ENCODE data around the gene GCLC. TPM values are rescaled to one million over a fixed set of nuclear protein-coding genes. Genes with fewer than 3 reads are reported as not detected.

Gene GCLC
- total RNA-seq, 2 donors from 2014 or later: 77.1 to 81.2 TPM

- no peaks in the 10 kb centered on the region for H3K9me3 ChIP-seq
- H3K36me3 ChIP-seq: no peaks in the 10 kb centered on the region
- DNase-seq (ENCODE audit: low spot score): no peak
- intact Hi-C loops (cut with DNase I): no loop called here
- peaks cover 4% of the 10 kb centered on the region for H3K4me1 ChIP-seq (replicated peaks)
- WGBS: 83% methylated on average over 3 of the region's 3 CpGs
- H3K27me3 ChIP-seq (replicated peaks; ENCODE audit: insufficient read depth): no peaks in the 10 kb centered on the region
- no peak overlapping the region for H3K27ac ChIP-seq
- H3K4me3 ChIP-seq: no peak overlapping the region
- TF ChIP-seq, protein P1, sequence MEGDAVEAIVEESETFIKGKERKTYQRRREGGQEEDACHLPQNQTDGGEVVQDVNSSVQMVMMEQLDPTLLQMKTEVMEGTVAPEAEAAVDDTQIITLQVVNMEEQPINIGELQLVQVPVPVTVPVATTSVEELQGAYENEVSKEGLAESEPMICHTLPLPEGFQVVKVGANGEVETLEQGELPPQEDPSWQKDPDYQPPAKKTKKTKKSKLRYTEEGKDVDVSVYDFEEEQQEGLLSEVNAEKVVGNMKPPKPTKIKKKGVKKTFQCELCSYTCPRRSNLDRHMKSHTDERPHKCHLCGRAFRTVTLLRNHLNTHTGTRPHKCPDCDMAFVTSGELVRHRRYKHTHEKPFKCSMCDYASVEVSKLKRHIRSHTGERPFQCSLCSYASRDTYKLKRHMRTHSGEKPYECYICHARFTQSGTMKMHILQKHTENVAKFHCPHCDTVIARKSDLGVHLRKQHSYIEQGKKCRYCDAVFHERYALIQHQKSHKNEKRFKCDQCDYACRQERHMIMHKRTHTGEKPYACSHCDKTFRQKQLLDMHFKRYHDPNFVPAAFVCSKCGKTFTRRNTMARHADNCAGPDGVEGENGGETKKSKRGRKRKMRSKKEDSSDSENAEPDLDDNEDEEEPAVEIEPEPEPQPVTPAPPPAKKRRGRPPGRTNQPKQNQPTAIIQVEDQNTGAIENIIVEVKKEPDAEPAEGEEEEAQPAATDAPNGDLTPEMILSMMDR (IDR thresholded peaks at IDR 0.05): no peak
- TF ChIP-seq POLR2A (IDR thresholded peaks at IDR 0.05) (no peak), POLR2AphosphoS5 (IDR thresholded peaks at IDR 0.05) (no peak)
Observed at GRCh38 chr6:53458105-53458866, 86.6 kb downstream of the GCLC start.

GRCh38 chr6:53456809-53457208, 88.1 kb downstream of the GCLC start:
- H3K27me3 ChIP-seq (replicated peaks; ENCODE audit: insufficient read depth): no peaks in the 10 kb centered on the region
- 73% methylated on average over 1 of the region's 1 CpG for WGBS
- intact Hi-C loops (cut with DNase I): no loop called here

GRCh38 chr6:53455678-53456077, 89.2 kb downstream of the GCLC start:
- 100% methylated on average over 1 of the region's 1 CpG for WGBS
- TF ChIP-seq, protein P1 (IDR thresholded peaks at IDR 0.05): no peak
- no peak for TF ChIP-seq POLR2A (IDR thresholded peaks at IDR 0.05)
- TF ChIP-seq POLR2AphosphoS5 (IDR thresholded peaks at IDR 0.05): no peak
- H3K9me3 ChIP-seq: no peaks in the 10 kb centered on the region
- no peak overlapping the region for H3K27ac ChIP-seq
- H3K4me1 ChIP-seq (replicated peaks): no peaks in the 10 kb centered on the region
- H3K36me3 ChIP-seq: no peaks in the 10 kb centered on the region
- no peaks in the 10 kb centered on the region for H3K27me3 ChIP-seq (replicated peaks; ENCODE audit: insufficient read depth)
- DNase-seq (ENCODE audit: low spot score): no peak
- intact Hi-C loops (cut with DNase I): no loop called here
- H3K4me3 ChIP-seq: no peak overlapping the region

More at GRCh38 chr6:53456809-53457208, 88.1 kb downstream of the GCLC start:
- Histone ChIP-seq H3K27ac (no peak overlapping the region), H3K4me1 (replicated peaks) (peaks cover under 1% of the 10 kb centered on the region), H3K4me3 (no peak overlapping the region), H3K36me3 (no peaks in the 10 kb centered on the region), H3K9me3 (no peaks in the 10 kb centered on the region)
- no peak for TF ChIP-seq POLR2AphosphoS5 (IDR thresholded peaks at IDR 0.05)
- DNase-seq (ENCODE audit: low spot score): no peak

- 72% methylated on average over 3 of the region's 3 CpGs for WGBS
- Histone ChIP-seq H3K4me3 (no peak overlapping the region), H3K4me1 (replicated peaks) (no peaks in the 10 kb centered on the region), H3K27ac (no peak overlapping the region), H3K9me3 (no peaks in the 10 kb centered on the region), H3K27me3 (replicated peaks; ENCODE audit: insufficient read depth) (no peaks in the 10 kb centered on the region), H3K36me3 (no peaks in the 10 kb centered on the region)
- intact Hi-C loops (cut with DNase I): no loop called here
- TF ChIP-seq POLR2AphosphoS5 (IDR thresholded peaks at IDR 0.05) (no peak), POLR2A (IDR thresholded peaks at IDR 0.05) (no peak)
- TF ChIP-seq, protein P1 (IDR thresholded peaks at IDR 0.05): no peak
- DNase-seq (ENCODE audit: low spot score): no peak
Observed at GRCh38 chr6:53451165-53451564, 93.7 kb downstream of the GCLC start.

GRCh38 chr6:53447865-53448264, 97.0 kb downstream of the GCLC start:
- intact Hi-C loops (cut with DNase I): no loop called here

More at GRCh38 chr6:53447865-53448264, 97.0 kb downstream of the GCLC start:
- TF ChIP-seq POLR2A (IDR thresholded peaks at IDR 0.05) (no peak), POLR2AphosphoS5 (IDR thresholded peaks at IDR 0.05) (no peak)
- TF ChIP-seq, protein P1 (IDR thresholded peaks at IDR 0.05): no peak
- no peak for DNase-seq (ENCODE audit: low spot score)
- no peaks in the 10 kb centered on the region for H3K9me3 ChIP-seq
- no peaks in the 10 kb centered on the region for H3K36me3 ChIP-seq
- H3K4me1 ChIP-seq (replicated peaks): no peaks in the 10 kb centered on the region
- H3K4me3 ChIP-seq: no peak overlapping the region
- H3K27ac ChIP-seq: no peak overlapping the region
- no peaks in the 10 kb centered on the region for H3K27me3 ChIP-seq (replicated peaks; ENCODE audit: insufficient read depth)
- WGBS: 94% methylated on average over 2 of the region's 2 CpGs

Other genes starting within 250 kb of the GCLC start
- 100 to 1,000 TPM; 193 to 353 TPM for gene ELOVL5, start 196.2 kb downstream of the GCLC start, total RNA-seq
- under 1 TPM; 0.64 to 0.91 TPM for gene KLHL31, start 120.7 kb upstream of the GCLC start, total RNA-seq
- gene LRRC1, start 249.9 kb upstream of the GCLC start, total RNA-seq: 10 to 100 TPM; 25.0 to 25.6 TPM